Trophoblast cell (in vitro differentiated cells and primary cell): Measurements from ENCODE around the gene FASTKD1.

Experiments
- DNase-seq, 2 donors: peaks; one replicate each; pipeline ENCODE4 v3.0.0-alpha.2; 2016
- H2AFZ ChIP-seq: 2 replicates; pipeline ENCODE4 v1.6.1; 2013; ENCODE audit warnings: low read length, moderate library complexity, mild to moderate bottlenecking; ENCODE audit not compliant: insufficient read depth, poor library complexity
- H2AK5ac ChIP-seq: 2 replicates; pipeline ENCODE4 v1.6.1; 2013; ENCODE audit warnings: mild to moderate bottlenecking, low read length
- H2BK120ac ChIP-seq: 2 replicates; pipeline ENCODE4 v1.6.1; 2013; ENCODE audit warnings: low read length, mild to moderate bottlenecking, moderate library complexity; ENCODE audit not compliant: insufficient read depth, poor library complexity
- H2BK12ac ChIP-seq: 2 replicates; pipeline ENCODE4 v1.6.1; 2013; ENCODE audit warnings: mild to moderate bottlenecking, low read length, moderate library complexity
- H2BK5ac ChIP-seq: 2 replicates; pipeline ENCODE4 v1.6.1; 2013; ENCODE audit warnings: low read length, low read depth, moderate library complexity, mild to moderate bottlenecking; ENCODE audit not compliant: poor library complexity
- H3K14ac ChIP-seq: 2 replicates; pipeline ENCODE4 v1.6.1; 2013; ENCODE audit warnings: mild to moderate bottlenecking, low read length
- H3K18ac ChIP-seq: 2 replicates; pipeline ENCODE4 v1.6.1; 2013; ENCODE audit warnings: mild to moderate bottlenecking, low read length
- H3K23ac ChIP-seq: 2 replicates; pipeline ENCODE4 v1.6.1; 2013; ENCODE audit warnings: low read length
- H3K27ac ChIP-seq: 2 replicates; pipeline ENCODE4 v1.5.1; 2013; ENCODE audit warnings: low read depth, mild to moderate bottlenecking, inconsistent platforms, low read length, moderate library complexity
- H3K27me3 ChIP-seq: 2 replicates; pipeline ENCODE4 v1.6.1; 2013; ENCODE audit warnings: inconsistent platforms, mild to moderate bottlenecking, low read length, moderate library complexity; ENCODE audit not compliant: insufficient read depth
- H3K36me3 ChIP-seq, 2 experiments: 1 replicate in 1 of 2; 2 replicates in 1 of 2; pipeline ENCODE4 v1.6.1; 2013; ENCODE audit warnings: low read length in 2 of 2, mild to moderate bottlenecking in 2 of 2, moderate library complexity in 1 of 2; ENCODE audit not compliant: insufficient read depth in 2 of 2, control insufficient read depth in 1 of 2
- H3K4ac ChIP-seq: 2 replicates; pipeline ENCODE4 v1.6.1; 2013; ENCODE audit warnings: low read depth, mild to moderate bottlenecking, low read length, moderate library complexity
- H3K4me1 ChIP-seq, 2 experiments: 1 replicate in 1 of 2; 2 replicates in 1 of 2; pipeline ENCODE4 v1.6.1; 2013; ENCODE audit warnings: low read length in 2 of 2, mild to moderate bottlenecking in 2 of 2, moderate library complexity in 1 of 2; ENCODE audit not compliant: insufficient read depth in 2 of 2, control insufficient read depth in 1 of 2
- H3K4me2 ChIP-seq: 2 replicates; pipeline ENCODE4 v1.6.1; 2013; ENCODE audit warnings: inconsistent platforms, mild to moderate bottlenecking, low read length, moderate library complexity
- H3K4me3 ChIP-seq: 2 replicates; pipeline ENCODE4 v1.5.1; 2013; ENCODE audit warnings: mild to moderate bottlenecking, low read depth, low read length, inconsistent platforms
- H3K79me1 ChIP-seq: one replicate; pipeline ENCODE4 v1.6.1; 2013; ENCODE audit warnings: low read length
- H3K79me2 ChIP-seq: 2 replicates; pipeline ENCODE4 v1.6.1; 2013; ENCODE audit warnings: low read length, mild to moderate bottlenecking; ENCODE audit not compliant: control insufficient read depth, insufficient read depth, poor library complexity
- H3K9ac ChIP-seq: 2 replicates; pipeline ENCODE4 v1.6.1; 2013; ENCODE audit warnings: mild to moderate bottlenecking, low read length
- H3K9me3 ChIP-seq: 2 replicates; pipeline ENCODE4 v1.6.1; 2013; ENCODE audit warnings: low read depth, mild to moderate bottlenecking, control low read depth, inconsistent platforms, low read length; ENCODE audit not compliant: insufficient read depth
- H4K12ac ChIP-seq: 2 replicates; pipeline ENCODE4 v1.6.1; 2013; ENCODE audit warnings: low read depth, mild to moderate bottlenecking, low read length, moderate library complexity
- H4K8ac ChIP-seq: 2 replicates; pipeline ENCODE4 v1.6.1; 2013; ENCODE audit warnings: low read depth, mild to moderate bottlenecking, low read length, moderate library complexity
- H4K91ac ChIP-seq: one replicate; pipeline ENCODE4 v1.6.1; 2013; ENCODE audit warnings: low read depth, mild to moderate bottlenecking, low read length, moderate library complexity
- WGBS: extraction: QIAGEN DNeasy Blood & Tissue Kit; methylation state at CpG from one replicate; pipeline ENCODE4 v1.1.7; 2013; ENCODE audit warnings: missing lambda C conversion rate; ENCODE audit not compliant: insufficient read length, insufficient coverage; ENCODE audit errors: extremely low coverage; 5-methylcytosine and 5-hydroxymethylcytosine counted together

FASTKD1 gene

GRCh38 chr2:169526451-169526850 lies 47.2 kb downstream of the FASTKD1 start:
- DNase-seq = no peak
- Histone ChIP-seq H3K23ac (no peak overlapping the region), H2AFZ (no peak overlapping the region), H4K91ac (no peak overlapping the region), H3K4me2 (no peak overlapping the region), H3K18ac (no peak overlapping the region), H2BK120ac (no peak overlapping the region), H3K27ac (no peak overlapping the region), H3K14ac (no peak overlapping the region), H3K79me2 (no peaks in the 10 kb centered on the region), H3K9ac (no peak overlapping the region), H2AK5ac (no peak overlapping the region), H3K4me3 (no peak overlapping the region), H2BK12ac (no peak overlapping the region), H4K12ac (no peak overlapping the region), H3K4ac (no peak overlapping the region), H2BK5ac (no peak overlapping the region), H3K27me3 (no peaks in the 10 kb centered on the region), H3K79me1 (no peaks in the 10 kb centered on the region), H3K36me3 (peaks cover 0 to 3% of the 10 kb centered on the region in 2 experiments), H4K8ac (no peak overlapping the region), H3K9me3 (no peaks in the 10 kb centered on the region), H3K4me1 (no peaks in the 10 kb centered on the region)

- Histone ChIP-seq H3K4ac (no peak overlapping the region), H3K9ac (no peak overlapping the region), H2AFZ (no peak overlapping the region), H3K27me3 (no peaks in the 10 kb centered on the region), H3K79me2 (no peaks in the 10 kb centered on the region), H3K4me2 (no peak overlapping the region), H2BK12ac (no peak overlapping the region), H2BK120ac (no peak overlapping the region), H3K4me1 (no peaks in the 10 kb centered on the region), H3K79me1 (no peaks in the 10 kb centered on the region), H2BK5ac (no peak overlapping the region), H3K27ac (no peak overlapping the region), H2AK5ac (no peak overlapping the region), H3K23ac (no peak overlapping the region), H4K91ac (no peak overlapping the region), H3K9me3 (no peaks in the 10 kb centered on the region), H3K4me3 (no peak overlapping the region), H4K8ac (no peak overlapping the region), H3K36me3 (peaks cover 0 to 3% of the 10 kb centered on the region in 2 experiments), H3K18ac (no peak overlapping the region), H3K14ac (no peak overlapping the region), H4K12ac (no peak overlapping the region)
- DNase-seq = no peak
- no CpG with 5 or more reads among the region's 2 CpGs for WGBS
These were observed 48.2 kb downstream of the FASTKD1 start for GRCh38 chr2:169525434-169525833.

- H2AFZ ChIP-seq = no peak overlapping the region
- no peak overlapping the region for H4K8ac ChIP-seq
- H3K4me3 ChIP-seq = no peak overlapping the region
- H3K79me1 ChIP-seq = no peaks in the 10 kb centered on the region
- H3K9ac ChIP-seq = no peak overlapping the region
- H3K4me2 ChIP-seq = no peak overlapping the region
- no peak overlapping the region for H3K23ac ChIP-seq
- H3K9me3 ChIP-seq = no peaks in the 10 kb centered on the region
- H2BK12ac ChIP-seq = no peak overlapping the region
- no peak overlapping the region for H4K91ac ChIP-seq
- peaks cover 0 to 3% of the 10 kb centered on the region in 2 experiments for H3K36me3 ChIP-seq
- no peak overlapping the region for H3K4ac ChIP-seq
- H2BK120ac ChIP-seq = no peak overlapping the region
- no peaks in the 10 kb centered on the region for H3K79me2 ChIP-seq
- H3K14ac ChIP-seq = no peak overlapping the region
- no peak overlapping the region for H3K18ac ChIP-seq
- no peak overlapping the region for H2BK5ac ChIP-seq
- no peak overlapping the region for H3K27ac ChIP-seq
- WGBS = no CpG with 5 or more reads among the region's 5 CpGs
- H3K4me1 ChIP-seq = no peaks in the 10 kb centered on the region
- no peaks in the 10 kb centered on the region for H3K27me3 ChIP-seq
- no peak for DNase-seq
- no peak overlapping the region for H4K12ac ChIP-seq
- no peak overlapping the region for H2AK5ac ChIP-seq
These were observed 50.0 kb downstream of the FASTKD1 start for GRCh38 chr2:169523681-169524080.

GRCh38 chr2:169520896-169521295 lies 52.8 kb downstream of the FASTKD1 start:
- H3K14ac ChIP-seq = no peak overlapping the region
- H3K27ac ChIP-seq = no peak overlapping the region
- no peak overlapping the region for H2AFZ ChIP-seq
- no peak overlapping the region for H4K12ac ChIP-seq
- no peak overlapping the region for H4K8ac ChIP-seq
- no peaks in the 10 kb centered on the region for H3K4me1 ChIP-seq
- H3K18ac ChIP-seq = no peak overlapping the region
- H3K23ac ChIP-seq = no peak overlapping the region
- no peaks in the 10 kb centered on the region for H3K9me3 ChIP-seq
- H4K91ac ChIP-seq = no peak overlapping the region
- no peak overlapping the region for H2AK5ac ChIP-seq
- H3K79me2 ChIP-seq = no peaks in the 10 kb centered on the region
- no peaks in the 10 kb centered on the region for H3K27me3 ChIP-seq
- no peaks in the 10 kb centered on the region for H3K36me3 ChIP-seq
- H3K4me3 ChIP-seq = no peak overlapping the region
- no peak overlapping the region for H3K4me2 ChIP-seq
- H2BK120ac ChIP-seq = no peak overlapping the region
- H3K4ac ChIP-seq = no peak overlapping the region
- no peak overlapping the region for H2BK12ac ChIP-seq
- DNase-seq = no peak
- H3K79me1 ChIP-seq = no peaks in the 10 kb centered on the region
- H3K9ac ChIP-seq = no peak overlapping the region
- H2BK5ac ChIP-seq = no peak overlapping the region
